K562 (cell line): ENCODE results near the gene SHANK3. TPM values are rescaled to one million over a fixed set of nuclear protein-coding genes. Genes with fewer than 3 reads are reported as not detected.
A peak's percentile ranks its signal among the peaks of the same experiment; 100 is the strongest.

Experiments used
- TEAD2 ChIP-seq: fragments of 450-650 bp; IDR thresholded peaks from 2 replicates; pipeline ENCODE4 v1.6.1; 2016; ENCODE audit warnings: missing genetic modification characterization, control low read depth, missing compliant biosample characterization
- polyA plus RNA-seq, 8 experiments: library from polyadenylated mRNA; depleted of rRNA in 4 of 8; stranded (reverse) in 5 of 8; unstranded in 3 of 8; fragments of >200 nt; fragmentation: Nextera tagmentation in 2 of 8; fragmentation: Illumina TruSeq in 1 of 8; extraction: Ambion mirVana in 2 of 8; extraction: Trizol in 1 of 8; gene quantifications; 2 replicates each; pipeline versions ENCODE4 v1.2.1 to v1.2.3, GENCODE V29; 2011 to 2014; ENCODE audit warnings: inconsistent platforms in 1 of 8, missing spikeins in 1 of 8
- total RNA-seq, 7 experiments: library from RNA; depleted of rRNA in 6 of 7; stranded (reverse); fragments of >200 nt in 6 of 7; fragmentation: Illumina TruSeq in 2 of 7; extraction: Trizol in 2 of 7; gene quantifications; 2 replicates each; pipeline versions ENCODE4 v1.2.1 to v1.2.3, GENCODE V29; 2011 to 2021; ENCODE audit warnings: low replicate concordance in 1 of 7
- TF ChIP-seq, protein P1 (sequence below): fragments of 450-650 bp; IDR thresholded peaks from 2 replicates; pipeline ENCODE4 v1.6.1; 2016; ENCODE audit warnings: low read depth
- TF ChIP-seq, protein P2 (sequence below), 2 experiments: fragments of 450-650 bp in 1 of 2; IDR thresholded peaks; 2 replicates each; pipeline ENCODE4 v1.6.1; 2011 to 2017; ENCODE audit warnings: low read depth in 2 of 2, antibody characterized with exemption in 1 of 2, borderline replicate concordance in 1 of 2, low read length in 1 of 2, mild to moderate bottlenecking in 1 of 2, mixed read lengths in 1 of 2; ENCODE audit not compliant: control insufficient read depth in 1 of 2
- TF ChIP-seq, protein P3 (sequence below), 2 experiments: fragments of 450-650 bp in 1 of 2; sonication (generic) in 1 of 2; formaldehyde crosslinking in 1 of 2; IDR thresholded peaks; 2 replicates each; pipeline versions ENCODE4 v1.7.1 to v1.9.0; 2016 to 2022; ENCODE audit warnings: inconsistent platforms in 1 of 2, mild to moderate bottlenecking in 1 of 2, missing genetic modification reagents in 1 of 2

The SHANK3 gene
- total and polyA plus RNA-seq, 9 of the 15 experiments (the other 6 are each of a cell fraction or from before 2014, with no cell fraction given), result 0.01 to 0.07 (median 0.03) TPM; not detected in 6

DNA sequence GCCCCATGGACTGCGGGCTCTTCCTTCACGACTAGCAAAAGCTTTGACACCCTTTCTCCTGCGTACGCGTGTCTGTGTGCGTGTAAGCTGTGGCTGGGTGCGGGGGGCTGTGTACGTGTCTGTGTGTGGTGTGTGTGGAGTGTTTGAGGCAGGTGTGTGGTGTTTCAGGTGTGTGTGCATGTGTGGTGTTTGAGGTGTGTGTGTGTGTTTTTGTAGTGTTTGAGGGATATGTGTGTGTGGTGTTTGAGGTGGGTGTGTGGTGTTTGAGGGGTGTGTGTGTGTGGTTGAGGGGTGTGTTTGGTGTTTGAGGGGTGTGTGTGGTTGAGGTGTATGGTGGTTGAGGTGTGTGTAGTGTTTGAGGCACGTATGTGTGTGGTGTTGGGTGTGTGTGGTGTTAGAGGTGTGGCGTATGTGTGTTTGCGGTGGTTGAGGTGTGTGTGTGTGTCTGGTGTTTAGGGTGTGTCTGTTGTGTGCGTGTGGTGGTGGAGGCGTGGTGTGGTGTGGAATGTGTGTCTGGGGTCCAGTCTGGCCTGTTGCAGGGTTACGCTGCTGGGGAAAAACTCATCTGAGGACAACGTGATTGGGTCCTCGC, 44.0 kb upstream of the SHANK3 start (continued):
- TF ChIP-seq, protein P1, sequence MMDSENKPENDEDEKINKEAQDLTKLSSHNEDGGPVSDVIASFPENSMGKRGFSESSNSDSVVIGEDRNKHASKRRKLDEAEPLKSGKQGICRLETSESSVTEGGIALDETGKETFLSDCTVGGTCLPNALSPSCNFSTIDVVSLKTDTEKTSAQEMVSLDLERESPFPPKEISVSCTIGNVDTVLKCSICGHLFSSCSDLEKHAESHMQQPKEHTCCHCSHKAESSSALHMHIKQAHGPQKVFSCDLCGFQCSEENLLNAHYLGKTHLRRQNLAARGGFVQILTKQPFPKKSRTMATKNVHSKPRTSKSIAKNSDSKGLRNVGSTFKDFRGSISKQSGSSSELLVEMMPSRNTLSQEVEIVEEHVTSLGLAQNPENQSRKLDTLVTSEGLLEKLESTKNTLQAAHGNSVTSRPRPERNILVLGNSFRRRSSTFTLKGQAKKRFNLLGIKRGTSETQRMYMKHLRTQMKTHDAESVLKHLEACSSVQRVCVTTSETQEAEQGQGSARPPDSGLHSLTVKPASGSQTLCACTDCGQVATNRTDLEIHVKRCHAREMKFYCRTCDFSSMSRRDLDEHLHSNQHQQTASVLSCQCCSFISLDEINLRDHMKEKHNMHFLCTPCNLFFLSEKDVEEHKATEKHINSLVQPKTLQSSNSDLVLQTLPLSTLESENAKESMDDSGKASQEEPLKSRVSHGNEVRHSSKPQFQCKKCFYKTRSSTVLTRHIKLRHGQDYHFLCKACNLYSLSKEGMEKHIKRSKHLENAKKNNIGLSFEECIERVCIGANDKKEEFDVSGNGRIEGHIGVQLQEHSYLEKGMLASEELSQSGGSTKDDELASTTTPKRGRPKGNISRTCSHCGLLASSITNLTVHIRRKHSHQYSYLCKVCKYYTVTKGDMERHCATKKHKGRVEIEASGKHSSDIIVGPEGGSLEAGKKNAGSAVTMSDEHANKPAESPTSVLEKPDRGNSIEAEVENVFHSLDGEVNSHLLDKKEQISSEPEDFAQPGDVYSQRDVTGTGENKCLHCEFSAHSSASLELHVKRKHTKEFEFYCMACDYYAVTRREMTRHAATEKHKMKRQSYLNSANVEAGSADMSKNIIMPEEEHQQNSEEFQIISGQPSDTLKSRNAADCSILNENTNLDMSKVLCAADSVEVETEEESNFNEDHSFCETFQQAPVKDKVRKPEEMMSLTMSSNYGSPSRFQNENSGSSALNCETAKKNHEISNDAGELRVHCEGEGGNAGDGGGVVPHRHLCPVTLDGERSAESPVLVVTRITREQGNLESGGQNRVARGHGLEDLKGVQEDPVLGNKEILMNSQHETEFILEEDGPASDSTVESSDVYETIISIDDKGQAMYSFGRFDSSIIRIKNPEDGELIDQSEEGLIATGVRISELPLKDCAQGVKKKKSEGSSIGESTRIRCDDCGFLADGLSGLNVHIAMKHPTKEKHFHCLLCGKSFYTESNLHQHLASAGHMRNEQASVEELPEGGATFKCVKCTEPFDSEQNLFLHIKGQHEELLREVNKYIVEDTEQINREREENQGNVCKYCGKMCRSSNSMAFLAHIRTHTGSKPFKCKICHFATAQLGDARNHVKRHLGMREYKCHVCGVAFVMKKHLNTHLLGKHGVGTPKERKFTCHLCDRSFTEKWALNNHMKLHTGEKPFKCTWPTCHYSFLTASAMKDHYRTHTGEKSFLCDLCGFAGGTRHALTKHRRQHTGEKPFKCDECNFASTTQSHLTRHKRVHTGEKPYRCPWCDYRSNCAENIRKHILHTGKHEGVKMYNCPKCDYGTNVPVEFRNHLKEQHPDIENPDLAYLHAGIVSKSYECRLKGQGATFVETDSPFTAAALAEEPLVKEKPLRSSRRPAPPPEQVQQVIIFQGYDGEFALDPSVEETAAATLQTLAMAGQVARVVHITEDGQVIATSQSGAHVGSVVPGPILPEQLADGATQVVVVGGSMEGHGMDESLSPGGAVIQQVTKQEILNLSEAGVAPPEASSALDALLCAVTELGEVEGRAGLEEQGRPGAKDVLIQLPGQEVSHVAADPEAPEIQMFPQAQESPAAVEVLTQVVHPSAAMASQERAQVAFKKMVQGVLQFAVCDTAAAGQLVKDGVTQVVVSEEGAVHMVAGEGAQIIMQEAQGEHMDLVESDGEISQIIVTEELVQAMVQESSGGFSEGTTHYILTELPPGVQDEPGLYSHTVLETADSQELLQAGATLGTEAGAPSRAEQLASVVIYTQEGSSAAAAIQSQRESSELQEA, result peak; percentile 46; the same call in 1 of the 2 replicates
- TF ChIP-seq, protein P2, sequence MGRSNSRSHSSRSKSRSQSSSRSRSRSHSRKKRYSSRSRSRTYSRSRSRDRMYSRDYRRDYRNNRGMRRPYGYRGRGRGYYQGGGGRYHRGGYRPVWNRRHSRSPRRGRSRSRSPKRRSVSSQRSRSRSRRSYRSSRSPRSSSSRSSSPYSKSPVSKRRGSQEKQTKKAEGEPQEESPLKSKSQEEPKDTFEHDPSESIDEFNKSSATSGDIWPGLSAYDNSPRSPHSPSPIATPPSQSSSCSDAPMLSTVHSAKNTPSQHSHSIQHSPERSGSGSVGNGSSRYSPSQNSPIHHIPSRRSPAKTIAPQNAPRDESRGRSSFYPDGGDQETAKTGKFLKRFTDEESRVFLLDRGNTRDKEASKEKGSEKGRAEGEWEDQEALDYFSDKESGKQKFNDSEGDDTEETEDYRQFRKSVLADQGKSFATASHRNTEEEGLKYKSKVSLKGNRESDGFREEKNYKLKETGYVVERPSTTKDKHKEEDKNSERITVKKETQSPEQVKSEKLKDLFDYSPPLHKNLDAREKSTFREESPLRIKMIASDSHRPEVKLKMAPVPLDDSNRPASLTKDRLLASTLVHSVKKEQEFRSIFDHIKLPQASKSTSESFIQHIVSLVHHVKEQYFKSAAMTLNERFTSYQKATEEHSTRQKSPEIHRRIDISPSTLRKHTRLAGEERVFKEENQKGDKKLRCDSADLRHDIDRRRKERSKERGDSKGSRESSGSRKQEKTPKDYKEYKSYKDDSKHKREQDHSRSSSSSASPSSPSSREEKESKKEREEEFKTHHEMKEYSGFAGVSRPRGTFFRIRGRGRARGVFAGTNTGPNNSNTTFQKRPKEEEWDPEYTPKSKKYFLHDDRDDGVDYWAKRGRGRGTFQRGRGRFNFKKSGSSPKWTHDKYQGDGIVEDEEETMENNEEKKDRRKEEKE (IDR thresholded peaks at IDR 0.05; ENCODE audit: borderline replicate concordance in 1 of 2, control insufficient read depth in 1 of 2, low read depth in 2 of 2, low read length in 1 of 2), result peak in 1 of 2 experiments; percentile 61; a peak in 1 of 4 replicates
- TF ChIP-seq, protein P3, sequence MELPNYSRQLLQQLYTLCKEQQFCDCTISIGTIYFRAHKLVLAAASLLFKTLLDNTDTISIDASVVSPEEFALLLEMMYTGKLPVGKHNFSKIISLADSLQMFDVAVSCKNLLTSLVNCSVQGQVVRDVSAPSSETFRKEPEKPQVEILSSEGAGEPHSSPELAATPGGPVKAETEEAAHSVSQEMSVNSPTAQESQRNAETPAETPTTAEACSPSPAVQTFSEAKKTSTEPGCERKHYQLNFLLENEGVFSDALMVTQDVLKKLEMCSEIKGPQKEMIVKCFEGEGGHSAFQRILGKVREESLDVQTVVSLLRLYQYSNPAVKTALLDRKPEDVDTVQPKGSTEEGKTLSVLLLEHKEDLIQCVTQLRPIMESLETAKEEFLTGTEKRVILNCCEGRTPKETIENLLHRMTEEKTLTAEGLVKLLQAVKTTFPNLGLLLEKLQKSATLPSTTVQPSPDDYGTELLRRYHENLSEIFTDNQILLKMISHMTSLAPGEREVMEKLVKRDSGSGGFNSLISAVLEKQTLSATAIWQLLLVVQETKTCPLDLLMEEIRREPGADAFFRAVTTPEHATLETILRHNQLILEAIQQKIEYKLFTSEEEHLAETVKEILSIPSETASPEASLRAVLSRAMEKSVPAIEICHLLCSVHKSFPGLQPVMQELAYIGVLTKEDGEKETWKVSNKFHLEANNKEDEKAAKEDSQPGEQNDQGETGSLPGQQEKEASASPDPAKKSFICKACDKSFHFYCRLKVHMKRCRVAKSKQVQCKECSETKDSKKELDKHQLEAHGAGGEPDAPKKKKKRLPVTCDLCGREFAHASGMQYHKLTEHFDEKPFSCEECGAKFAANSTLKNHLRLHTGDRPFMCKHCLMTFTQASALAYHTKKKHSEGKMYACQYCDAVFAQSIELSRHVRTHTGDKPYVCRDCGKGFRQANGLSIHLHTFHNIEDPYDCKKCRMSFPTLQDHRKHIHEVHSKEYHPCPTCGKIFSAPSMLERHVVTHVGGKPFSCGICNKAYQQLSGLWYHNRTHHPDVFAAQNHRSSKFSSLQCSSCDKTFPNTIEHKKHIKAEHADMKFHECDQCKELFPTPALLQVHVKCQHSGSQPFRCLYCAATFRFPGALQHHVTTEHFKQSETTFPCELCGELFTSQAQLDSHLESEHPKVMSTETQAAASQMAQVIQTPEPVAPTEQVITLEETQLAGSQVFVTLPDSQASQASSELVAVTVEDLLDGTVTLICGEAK (IDR thresholded peaks at IDR 0.05), result peak; percentile 70
- TF ChIP-seq, protein P3 (CRISPR knock-in tag; IDR thresholded peaks at IDR 0.05), result no peak
- no peak for TF ChIP-seq TEAD2 (tag)
